HFF-Myc (cell line): Measurements from ENCODE around the gene VILL.

Source experiments
- DNase-seq: peaks from one replicate; pipeline ENCODE4 v3.0.0-alpha.2; 2011; ENCODE audit warnings: low read depth; ENCODE audit errors: extremely low read depth
- H3K4me3 ChIP-seq: replicated peaks from 2 replicates; pipeline ENCODE4 v1.5.1; 2011; ENCODE audit warnings: low read depth, mild to moderate bottlenecking, control low read depth, low read length
- CTCF ChIP-seq: IDR thresholded peaks from 2 replicates; pipeline ENCODE4 v1.5.1; 2012; ENCODE audit warnings: mild to moderate bottlenecking, low read depth, low read length, control low read depth; ENCODE audit errors: missing control alignments

The VILL gene

GRCh38 chr3:37953707-37954394, 36.7 kb upstream of the VILL start:
- no peak for TF ChIP-seq CTCF
- DNase-seq: no peak
- no peak overlapping the region for H3K4me3 ChIP-seq

GRCh38 chr3:37954881-37955280, 35.7 kb upstream of the VILL start:
- no peak for TF ChIP-seq CTCF
- DNase-seq: no peak
- H3K4me3 ChIP-seq: no peak overlapping the region

- DNase-seq: no peak
- no peak for TF ChIP-seq CTCF
- no peak overlapping the region for H3K4me3 ChIP-seq
Measured at GRCh38 chr3:37955918-37956707, 34.5 kb upstream of the VILL start.

GRCh38 chr3:37956723-37957538, 33.7 kb upstream of the VILL start:
- no peak for DNase-seq
- H3K4me3 ChIP-seq: no peak overlapping the region
- no peak for TF ChIP-seq CTCF

GRCh38 chr3:37957539-37957936, 33.0 kb upstream of the VILL start:
- no peak overlapping the region for H3K4me3 ChIP-seq
- DNase-seq: no peak
- no peak for TF ChIP-seq CTCF

GRCh38 chr3:37961622-37962431, 28.8 kb upstream of the VILL start:
- no peak overlapping the region for H3K4me3 ChIP-seq
- DNase-seq: no peak
- no peak for TF ChIP-seq CTCF
